Transverse colon (tissue), 3 donors: ENCODE data around the gene NID1.

ENCODE experiments used
- CTCF ChIP-seq, 5 experiments: fragments of 200-600 bp in 3 of 5; fragments of 450-650 bp in 2 of 5; sonication (generic) in 3 of 5; IDR thresholded peaks; 1 replicate in 2 of 5; 2 replicates in 3 of 5; pipeline ENCODE4 v1.5.1; 2016 to 2017; ENCODE audit warnings: antibody characterized with exemption in 5 of 5, inconsistent platforms in 3 of 5, mild to moderate bottlenecking in 2 of 5, moderate library complexity in 1 of 5
- POLR2A ChIP-seq: fragments of 450-650 bp; IDR thresholded peaks from one replicate; pipeline ENCODE4 v1.6.1; 2016; ENCODE audit warnings: antibody characterized with exemption, mild to moderate bottlenecking, moderate library complexity

DNA sequence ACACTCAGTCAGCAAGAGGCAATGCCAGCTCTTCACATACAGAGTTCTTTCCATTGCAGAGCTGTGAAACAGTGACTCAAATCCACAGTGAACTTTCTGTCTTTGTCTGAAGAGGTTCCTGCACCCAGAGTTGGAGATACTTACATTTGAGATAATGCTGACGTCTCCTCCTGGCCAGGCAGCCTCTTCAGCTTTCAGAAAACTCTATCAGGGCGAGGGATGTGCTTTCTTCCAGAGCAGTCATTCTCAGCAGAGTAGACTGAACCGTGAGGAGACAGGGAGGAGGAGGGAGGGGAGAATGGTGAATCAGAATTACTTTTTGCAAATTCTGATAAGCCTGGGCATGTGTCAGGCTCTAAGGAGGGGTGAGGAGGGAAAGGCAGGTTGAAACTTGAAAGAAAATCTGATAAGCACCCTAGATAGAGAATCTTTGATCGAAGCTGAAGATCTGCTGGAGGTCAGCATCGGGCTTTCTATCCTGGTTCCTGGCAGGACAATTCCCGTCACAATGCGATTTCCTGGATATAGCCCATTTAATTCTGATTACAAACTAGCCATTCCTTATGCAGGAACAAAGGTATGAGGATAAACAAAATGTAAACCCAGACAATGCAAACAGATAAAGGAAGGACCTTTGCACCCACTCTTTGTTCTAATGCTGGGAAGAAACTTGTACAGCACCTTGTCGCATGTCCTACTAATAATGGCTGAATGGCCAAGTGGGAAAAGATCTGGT is 18.9 kb upstream of the NID1 start:
- TF ChIP-seq CTCF (IDR thresholded peaks at IDR 0.05) (no peak), POLR2A (no peak)
